ENCODE data around the gene NRDC. TPM values are rescaled to one million over a fixed set of nuclear protein-coding genes. Genes with fewer than 3 reads are reported as not detected.

The NRDC gene
- total and polyA plus RNA-seq, 9 of the 15 experiments (the other 6 are each of a cell fraction or from before 2014, with no cell fraction given), result 102 to 371 (median 201) TPM

DNA sequence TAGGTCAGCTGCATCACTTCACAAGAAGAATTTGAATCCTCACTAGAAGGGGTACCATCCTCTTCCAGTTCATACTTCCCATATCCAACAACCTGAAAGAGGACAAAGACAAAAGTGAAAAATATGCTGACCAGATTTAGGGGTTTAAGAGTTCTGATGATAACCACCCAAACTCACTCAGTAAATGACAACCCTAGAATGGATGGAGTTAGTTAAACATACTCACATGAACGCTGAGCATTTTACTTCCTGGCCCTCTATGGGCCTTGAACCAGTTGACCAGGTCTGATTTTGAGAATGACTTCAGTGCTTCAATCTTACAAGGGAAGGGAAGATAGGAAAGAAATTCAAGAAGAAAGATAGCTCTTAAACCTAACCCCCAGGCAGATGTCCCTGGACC, 89.2 kb downstream of the NRDC start (continued):
- TF ChIP-seq, protein P1, sequence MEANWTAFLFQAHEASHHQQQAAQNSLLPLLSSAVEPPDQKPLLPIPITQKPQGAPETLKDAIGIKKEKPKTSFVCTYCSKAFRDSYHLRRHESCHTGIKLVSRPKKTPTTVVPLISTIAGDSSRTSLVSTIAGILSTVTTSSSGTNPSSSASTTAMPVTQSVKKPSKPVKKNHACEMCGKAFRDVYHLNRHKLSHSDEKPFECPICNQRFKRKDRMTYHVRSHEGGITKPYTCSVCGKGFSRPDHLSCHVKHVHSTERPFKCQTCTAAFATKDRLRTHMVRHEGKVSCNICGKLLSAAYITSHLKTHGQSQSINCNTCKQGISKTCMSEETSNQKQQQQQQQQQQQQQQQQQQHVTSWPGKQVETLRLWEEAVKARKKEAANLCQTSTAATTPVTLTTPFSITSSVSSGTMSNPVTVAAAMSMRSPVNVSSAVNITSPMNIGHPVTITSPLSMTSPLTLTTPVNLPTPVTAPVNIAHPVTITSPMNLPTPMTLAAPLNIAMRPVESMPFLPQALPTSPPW (CRISPR knock-in tag; IDR thresholded peaks at IDR 0.05), result no peak
- peak in 1 of 2 experiments; percentile 49; a peak in 1 of 4 replicates for TF ChIP-seq SIN3A (IDR thresholded peaks at IDR 0.05; ENCODE audit: borderline replicate concordance in 2 of 2, control insufficient read depth in 1 of 2, low read depth in 2 of 2, low read length in 2 of 2)
- TF ChIP-seq SUPT5H (IDR thresholded peaks at IDR 0.05), result peak; percentile 40; the same call in 1 of the 2 replicates
- peak; percentile 38 for TF ChIP-seq POLR2AphosphoS5 (IDR thresholded peaks at IDR 0.05; ENCODE audit: control insufficient read depth, insufficient read depth, low read depth, low read length)
- TF ChIP-seq TCF3 (CRISPR knock-in tag; IDR thresholded peaks at IDR 0.05), result no peak

DNA sequence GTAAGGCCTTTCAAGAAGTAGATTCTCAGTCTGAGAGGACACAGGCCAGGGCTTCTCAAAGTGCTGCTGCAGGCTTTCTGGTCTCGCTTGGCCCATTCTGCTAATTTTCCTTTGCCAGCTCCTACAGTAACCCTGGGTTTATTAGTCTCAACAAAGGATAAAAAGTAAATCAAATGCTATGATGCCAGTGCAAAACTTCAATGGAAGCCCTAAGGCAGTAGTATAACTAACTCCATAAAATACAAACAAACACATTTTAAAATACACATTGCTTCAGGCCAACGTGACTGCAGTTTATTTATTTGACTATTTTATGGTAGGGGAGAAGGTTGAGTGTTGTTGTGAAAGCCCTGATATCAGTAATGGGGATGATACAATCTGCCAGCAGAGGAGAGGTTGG, 89.6 kb downstream of the NRDC start:
- no peaks in the 10 kb centered on the region for H3K27me3 ChIP-seq (ENCODE audit: control insufficient read depth in 2 of 2, insufficient read depth in 2 of 2, low read length in 2 of 2)
- POLR2A ChIA-PET, result interaction anchor here (1.5 to 2.3 kb wide), 3 partner anchors 7 to 86 kb away, joined by 4 to 10 read pairs (median 6); no protein-coding TSS in a partner anchor
- no peak for DNase-seq (ENCODE audit: extremely low read depth in 1 of 4, low spot score in 3 of 4)
- H3K36me3 ChIP-seq (ENCODE audit: control insufficient read depth, insufficient read depth, low read length), result peaks cover 100% of the 10 kb centered on the region
- no peak overlapping the region for H3K4me2 ChIP-seq (ENCODE audit: insufficient read depth, low read length)
- no peak for FAIRE-seq
- ATAC-seq, result no peak
- no peaks in the 10 kb centered on the region for H3K9me1 ChIP-seq (ENCODE audit: control insufficient read depth, insufficient read depth, low read length)
- H3K9ac ChIP-seq (ENCODE audit: insufficient read depth in 1 of 2, low read depth in 2 of 2, low read length in 2 of 2), result no peak overlapping the region
- H2AFZ ChIP-seq (ENCODE audit: low read depth, low read length), result no peak overlapping the region
- no peak overlapping the region for H3K4me3 ChIP-seq
- H3K79me2 ChIP-seq (ENCODE audit: control insufficient read depth, insufficient read depth, low read length), result no peaks in the 10 kb centered on the region
- TF ChIP-seq, protein P2, sequence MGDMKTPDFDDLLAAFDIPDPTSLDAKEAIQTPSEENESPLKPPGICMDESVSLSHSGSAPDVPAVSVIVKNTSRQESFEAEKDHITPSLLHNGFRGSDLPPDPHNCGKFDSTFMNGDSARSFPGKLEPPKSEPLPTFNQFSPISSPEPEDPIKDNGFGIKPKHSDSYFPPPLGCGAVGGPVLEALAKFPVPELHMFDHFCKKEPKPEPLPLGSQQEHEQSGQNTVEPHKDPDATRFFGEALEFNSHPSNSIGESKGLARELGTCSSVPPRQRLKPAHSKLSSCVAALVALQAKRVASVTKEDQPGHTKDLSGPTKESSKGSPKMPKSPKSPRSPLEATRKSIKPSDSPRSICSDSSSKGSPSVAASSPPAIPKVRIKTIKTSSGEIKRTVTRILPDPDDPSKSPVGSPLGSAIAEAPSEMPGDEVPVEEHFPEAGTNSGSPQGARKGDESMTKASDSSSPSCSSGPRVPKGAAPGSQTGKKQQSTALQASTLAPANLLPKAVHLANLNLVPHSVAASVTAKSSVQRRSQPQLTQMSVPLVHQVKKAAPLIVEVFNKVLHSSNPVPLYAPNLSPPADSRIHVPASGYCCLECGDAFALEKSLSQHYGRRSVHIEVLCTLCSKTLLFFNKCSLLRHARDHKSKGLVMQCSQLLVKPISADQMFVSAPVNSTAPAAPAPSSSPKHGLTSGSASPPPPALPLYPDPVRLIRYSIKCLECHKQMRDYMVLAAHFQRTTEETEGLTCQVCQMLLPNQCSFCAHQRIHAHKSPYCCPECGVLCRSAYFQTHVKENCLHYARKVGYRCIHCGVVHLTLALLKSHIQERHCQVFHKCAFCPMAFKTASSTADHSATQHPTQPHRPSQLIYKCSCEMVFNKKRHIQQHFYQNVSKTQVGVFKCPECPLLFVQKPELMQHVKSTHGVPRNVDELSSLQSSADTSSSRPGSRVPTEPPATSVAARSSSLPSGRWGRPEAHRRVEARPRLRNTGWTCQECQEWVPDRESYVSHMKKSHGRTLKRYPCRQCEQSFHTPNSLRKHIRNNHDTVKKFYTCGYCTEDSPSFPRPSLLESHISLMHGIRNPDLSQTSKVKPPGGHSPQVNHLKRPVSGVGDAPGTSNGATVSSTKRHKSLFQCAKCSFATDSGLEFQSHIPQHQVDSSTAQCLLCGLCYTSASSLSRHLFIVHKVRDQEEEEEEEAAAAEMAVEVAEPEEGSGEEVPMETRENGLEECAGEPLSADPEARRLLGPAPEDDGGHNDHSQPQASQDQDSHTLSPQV (IDR thresholded peaks at IDR 0.05), result no peak
- TF ChIP-seq POLR2A (conservative IDR thresholded peaks at IDR 0.05), result peak; percentile 20; the same call in 1 of the 2 replicates
- no peaks in the 10 kb centered on the region for H3K4me1 ChIP-seq (replicated peaks in 1 of 2; ENCODE audit: control insufficient read depth in 2 of 2, insufficient read depth in 2 of 2, low read length in 2 of 2)
- H4K20me1 ChIP-seq (replicated peaks; ENCODE audit: control insufficient read depth, insufficient read depth, low read length), result no peaks in the 10 kb centered on the region
- CTCF ChIA-PET (ENCODE audit: low intra/inter-chr PET ratio), result no interaction called here
- no peaks in the 10 kb centered on the region for H3K9me3 ChIP-seq (replicated peaks; ENCODE audit: control insufficient read depth, insufficient read depth, low read depth, low read length)
- in situ Hi-C loops (cut with MboI) (no loop called here), intact Hi-C loops (cut with micrococcal nuclease) (no loop called here)
- 81% methylated on average over 2 of the region's 2 CpGs for WGBS (ENCODE audit: insufficient coverage, low coverage, missing lambda C conversion rate)
- no peak overlapping the region for H3K27ac ChIP-seq (ENCODE audit: extremely low read depth, low read depth, low read length)
- no TSS peak for BruUV-seq (replicated peaks)
